Gastroesophageal sphincter (tissue), 4 donors: ENCODE results near the gene DCC. TPM values are rescaled to one million over a fixed set of nuclear protein-coding genes. Genes with fewer than 3 reads are reported as not detected.

Experiments
- ATAC-seq: fragments of 150-250 bp; one replicate; pipeline ENCODE4 v1.9.1; 2016; ENCODE audit warnings: mild to moderate bottlenecking, moderate library complexity
- H3K27ac ChIP-seq, 4 donors: fragments of 200-600 bp; sonication (generic) in 3 of 4; 1 replicate in 3 of 4; 2 replicates in 1 of 4; pipeline ENCODE4 v1.5.1; 2016 to 2019
- H3K27me3 ChIP-seq: fragments of 200-600 bp; sonication (generic); one replicate; pipeline ENCODE4 v1.5.1; 2019
- H3K36me3 ChIP-seq, 2 donors: fragments of 200-600 bp; sonication (generic); one replicate each; pipeline ENCODE4 v1.5.1; 2019; ENCODE audit warnings: control low read depth in 1 of 2
- H3K4me1 ChIP-seq, 3 donors: fragments of 200-600 bp; sonication (generic); 1 replicate in 2 of 3; 2 replicates in 1 of 3; pipeline ENCODE4 v1.5.1; 2016 to 2019; ENCODE audit warnings: control low read depth in 2 of 3
- H3K4me3 ChIP-seq, 2 donors: fragments of 200-600 bp; sonication (generic); one replicate each; pipeline ENCODE4 v1.5.1; 2019; ENCODE audit warnings: mild to moderate bottlenecking in 1 of 2, moderate library complexity in 1 of 2
- H3K9me3 ChIP-seq, 3 donors: fragments of 200-600 bp; sonication (generic); one replicate each; pipeline ENCODE4 v1.5.1; 2017 to 2019; ENCODE audit warnings: control low read depth in 2 of 3
- EP300 ChIP-seq: sonication (generic); formaldehyde crosslinking; IDR thresholded peaks from one replicate; pipeline ENCODE4 v1.6.1; 2017; ENCODE audit warnings: antibody characterized with exemption, mild to moderate bottlenecking
- POLR2A ChIP-seq, 2 donors: fragments of 450-650 bp; IDR thresholded peaks; one replicate each; pipeline ENCODE4 v1.6.1; 2017; ENCODE audit warnings: antibody characterized with exemption in 2 of 2, mild to moderate bottlenecking in 2 of 2, moderate library complexity in 1 of 2
- POLR2AphosphoS5 ChIP-seq: sonication (generic); formaldehyde crosslinking; IDR thresholded peaks from one replicate; pipeline ENCODE4 v1.6.1; 2017; ENCODE audit warnings: antibody characterized with exemption
- WGBS, 2 donors: methylation state at CpG; one replicate each; pipeline ENCODE4 v1.1.5; 2018; ENCODE audit warnings: low coverage in 1 of 2; 5-methylcytosine and 5-hydroxymethylcytosine counted together
- total RNA-seq, 4 donors: library from RNA; depleted of rRNA; stranded (reverse); fragments of >200 nt; gene quantifications; one replicate each; pipeline ENCODE4 v1.1.0, GENCODE V29; 2016
- TF ChIP-seq, protein P1 (sequence below), 4 experiments: fragments of 200-600 bp in 2 of 4; fragments of 450-650 bp in 2 of 4; sonication (generic) in 1 of 4; IDR thresholded peaks; one replicate each; pipeline ENCODE4 v1.5.1; 2017 to 2019; ENCODE audit warnings: antibody characterized with exemption in 4 of 4, mild to moderate bottlenecking in 2 of 4, moderate library complexity in 2 of 4

DCC gene
- total RNA-seq, 4 donors from 2014 or later: 0.13 to 0.54 (median 0.47) TPM; not detected in 1

DNA sequence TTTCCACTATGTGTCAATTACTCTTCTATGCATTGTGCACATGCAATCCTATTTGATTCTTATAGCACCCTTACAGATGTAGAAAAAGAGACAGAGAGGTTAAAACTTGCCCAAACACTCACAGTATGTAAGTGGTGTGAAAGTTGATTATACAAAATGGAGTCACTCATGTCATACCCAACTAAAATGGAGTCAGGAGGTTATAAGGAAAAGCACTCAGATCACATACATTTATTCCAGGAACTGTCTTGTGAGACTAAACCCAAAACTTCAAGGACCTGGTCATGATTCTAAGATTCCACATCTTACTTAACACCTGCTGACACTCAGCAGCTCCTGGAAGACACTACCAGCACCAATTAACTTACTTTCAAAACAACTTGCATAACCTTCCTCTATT, 1081.9 kb downstream of the DCC start:
- no peaks in the 10 kb centered on the region for H3K4me1 ChIP-seq
- TF ChIP-seq EP300 (no peak), POLR2A (IDR thresholded peaks at IDR 0.05) (no peak), POLR2AphosphoS5 (no peak)
- TF ChIP-seq, protein P1, sequence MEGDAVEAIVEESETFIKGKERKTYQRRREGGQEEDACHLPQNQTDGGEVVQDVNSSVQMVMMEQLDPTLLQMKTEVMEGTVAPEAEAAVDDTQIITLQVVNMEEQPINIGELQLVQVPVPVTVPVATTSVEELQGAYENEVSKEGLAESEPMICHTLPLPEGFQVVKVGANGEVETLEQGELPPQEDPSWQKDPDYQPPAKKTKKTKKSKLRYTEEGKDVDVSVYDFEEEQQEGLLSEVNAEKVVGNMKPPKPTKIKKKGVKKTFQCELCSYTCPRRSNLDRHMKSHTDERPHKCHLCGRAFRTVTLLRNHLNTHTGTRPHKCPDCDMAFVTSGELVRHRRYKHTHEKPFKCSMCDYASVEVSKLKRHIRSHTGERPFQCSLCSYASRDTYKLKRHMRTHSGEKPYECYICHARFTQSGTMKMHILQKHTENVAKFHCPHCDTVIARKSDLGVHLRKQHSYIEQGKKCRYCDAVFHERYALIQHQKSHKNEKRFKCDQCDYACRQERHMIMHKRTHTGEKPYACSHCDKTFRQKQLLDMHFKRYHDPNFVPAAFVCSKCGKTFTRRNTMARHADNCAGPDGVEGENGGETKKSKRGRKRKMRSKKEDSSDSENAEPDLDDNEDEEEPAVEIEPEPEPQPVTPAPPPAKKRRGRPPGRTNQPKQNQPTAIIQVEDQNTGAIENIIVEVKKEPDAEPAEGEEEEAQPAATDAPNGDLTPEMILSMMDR (IDR thresholded peaks at IDR 0.05): no peak
- no peak overlapping the region for H3K27ac ChIP-seq
- no peak for ATAC-seq
- no peaks in the 10 kb centered on the region for H3K27me3 ChIP-seq
- no peaks in the 10 kb centered on the region for H3K9me3 ChIP-seq
- no peak overlapping the region for H3K4me3 ChIP-seq
- no peaks in the 10 kb centered on the region for H3K36me3 ChIP-seq

DNA sequence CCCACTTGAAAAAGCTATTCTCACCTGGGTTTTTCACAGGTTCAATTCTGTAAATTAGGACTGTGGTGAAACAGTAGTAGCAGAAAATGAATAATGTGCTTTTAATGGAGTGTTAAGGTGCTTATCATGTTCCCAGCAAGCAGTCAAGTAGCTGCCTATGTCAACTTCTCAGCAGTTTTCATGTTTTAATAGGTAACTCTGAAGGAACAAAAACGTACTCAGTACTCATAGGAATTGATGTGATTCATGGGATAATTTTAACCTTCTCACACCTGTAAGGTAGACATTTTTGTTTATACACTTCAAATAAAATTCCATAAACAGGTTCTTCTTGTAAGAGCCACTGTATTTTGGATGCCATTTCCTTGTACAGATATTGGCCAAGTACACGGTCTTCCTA, 1082.9 kb downstream of the DCC start:
- Histone ChIP-seq H3K4me1 (no peaks in the 10 kb centered on the region), H3K9me3 (no peaks in the 10 kb centered on the region), H3K36me3 (no peaks in the 10 kb centered on the region), H3K4me3 (no peak overlapping the region), H3K27me3 (no peaks in the 10 kb centered on the region), H3K27ac (no peak overlapping the region)
- ATAC-seq: no peak
- TF ChIP-seq, protein P1 (IDR thresholded peaks at IDR 0.05): no peak
- TF ChIP-seq EP300 (no peak), POLR2AphosphoS5 (no peak), POLR2A (IDR thresholded peaks at IDR 0.05) (no peak)
- WGBS, 2 donors: 51 to 57% methylated on average over 2 of the region's 2 CpGs

DNA sequence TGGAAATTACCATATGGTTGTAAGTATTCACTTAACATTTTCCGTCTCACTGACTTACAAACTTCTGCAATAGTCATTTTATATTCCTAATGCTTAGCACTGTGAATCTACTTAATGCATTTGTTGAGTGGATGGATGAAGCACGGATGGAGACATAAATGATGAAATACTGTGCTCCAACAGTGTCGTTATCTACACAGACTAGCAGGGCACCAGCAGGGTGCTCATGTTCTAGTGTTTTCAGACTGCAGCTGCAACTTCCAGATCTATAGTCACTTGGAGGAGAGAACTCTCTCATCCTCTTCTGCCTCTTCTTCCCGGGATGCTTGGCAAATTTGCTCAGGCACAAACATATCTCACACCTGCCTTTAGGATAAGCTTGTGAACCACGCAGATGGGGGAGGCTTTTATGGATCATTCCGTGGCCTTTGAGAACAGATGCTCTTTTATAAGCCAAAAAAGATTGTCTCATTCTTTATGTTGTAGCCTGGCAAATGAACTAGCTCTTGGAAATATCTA, 1086.7 kb downstream of the DCC start:
- Histone ChIP-seq H3K27ac (no peak overlapping the region), H3K36me3 (no peaks in the 10 kb centered on the region), H3K4me3 (no peak overlapping the region), H3K27me3 (no peaks in the 10 kb centered on the region), H3K9me3 (no peaks in the 10 kb centered on the region), H3K4me1 (no peaks in the 10 kb centered on the region)
- 38 to 58% methylated on average over 4 to 6 of the region's 6 CpGs for WGBS, 2 donors
- no peak for ATAC-seq
- TF ChIP-seq POLR2AphosphoS5 (no peak), EP300 (no peak), POLR2A (IDR thresholded peaks at IDR 0.05) (no peak)
- TF ChIP-seq, protein P1 (IDR thresholded peaks at IDR 0.05): no peak

DNA sequence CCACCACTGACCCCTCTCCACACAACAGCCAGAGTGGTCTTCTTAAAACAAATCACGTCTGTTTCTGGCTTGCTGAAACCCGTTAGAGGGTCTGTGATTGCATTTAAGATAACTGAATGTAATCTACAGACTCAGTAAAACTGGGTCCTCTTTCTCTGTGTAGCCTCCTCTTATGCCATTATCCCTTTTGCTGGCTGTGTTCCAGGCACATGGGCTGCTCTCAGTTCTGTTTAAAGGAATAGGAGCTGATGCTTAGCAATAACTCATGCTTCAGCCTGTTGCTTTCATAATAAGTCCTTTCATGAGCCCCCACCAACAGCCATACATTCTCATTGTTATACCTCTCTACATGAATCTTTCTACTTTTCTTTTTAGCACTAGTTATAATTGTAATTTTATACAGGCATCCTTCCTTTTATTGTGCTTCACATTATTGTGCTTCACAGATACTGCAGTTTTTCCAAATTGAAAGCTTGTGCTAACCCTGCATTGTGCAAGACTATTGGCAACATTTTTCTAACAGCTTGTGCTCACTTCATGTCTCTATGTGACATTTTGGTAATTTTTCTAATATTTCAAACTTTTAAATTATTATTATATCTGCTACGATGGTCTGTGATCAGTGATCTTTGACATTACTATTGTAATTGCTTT, 1101.9 kb downstream of the DCC start:
- Histone ChIP-seq H3K9me3 (no peaks in the 10 kb centered on the region), H3K27me3 (no peaks in the 10 kb centered on the region), H3K4me3 (no peak overlapping the region), H3K27ac (no peak overlapping the region), H3K4me1 (no peaks in the 10 kb centered on the region), H3K36me3 (no peaks in the 10 kb centered on the region)
- WGBS, 2 donors: 46 to 74% methylated on average over 3 of the region's 3 CpGs
- ATAC-seq: no peak
- TF ChIP-seq POLR2AphosphoS5 (no peak), POLR2A (IDR thresholded peaks at IDR 0.05) (no peak), EP300 (no peak)
- TF ChIP-seq, protein P1 (IDR thresholded peaks at IDR 0.05): no peak

DNA sequence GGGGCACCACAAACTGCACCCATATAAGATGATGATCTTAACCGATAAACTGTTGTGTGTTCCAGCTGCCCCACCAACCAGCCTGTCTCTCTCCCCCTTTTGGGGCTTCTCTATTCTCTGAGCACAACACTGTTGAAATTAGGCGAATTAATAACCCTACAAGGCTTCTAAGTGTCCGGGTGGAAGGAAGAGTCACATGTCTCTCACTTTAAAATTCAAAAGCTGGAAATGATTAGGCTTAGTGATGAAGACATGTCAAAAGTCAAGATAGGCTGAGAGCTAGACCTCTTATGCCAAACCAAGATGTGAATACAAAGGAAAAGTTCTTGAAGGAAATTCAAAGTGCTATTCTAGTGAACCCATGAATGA, 1102.4 kb downstream of the DCC start:
- TF ChIP-seq POLR2AphosphoS5: no peak
- TF ChIP-seq EP300: no peak
- no peak for TF ChIP-seq POLR2A (IDR thresholded peaks at IDR 0.05)
- TF ChIP-seq, protein P1 (IDR thresholded peaks at IDR 0.05): no peak
- no peaks in the 10 kb centered on the region for H3K9me3 ChIP-seq
- WGBS, 2 donors: 63 to 97% methylated on average over 2 to 3 of the region's 3 CpGs
- no peaks in the 10 kb centered on the region for H3K27me3 ChIP-seq
- H3K36me3 ChIP-seq: no peaks in the 10 kb centered on the region
- no peak overlapping the region for H3K27ac ChIP-seq
- no peaks in the 10 kb centered on the region for H3K4me1 ChIP-seq
- no peak overlapping the region for H3K4me3 ChIP-seq
- ATAC-seq: no peak
